HepG2 (cell line): ENCODE measurements around the gene HPS3. TPM values are rescaled to one million over a fixed set of nuclear protein-coding genes. Genes with fewer than 3 reads are reported as not detected.

ENCODE experiments used
- DNMT3B ChIP-seq: conservative IDR thresholded peaks from 2 replicates; pipeline ENCODE4 v1.6.1; 2016; ENCODE audit warnings: missing biosample characterization, control low read depth
- LCORL ChIP-seq, 2 experiments: fragments of 450-650 bp in 1 of 2; sonication (generic) in 1 of 2; formaldehyde crosslinking in 1 of 2; IDR thresholded peaks; 2 replicates each; pipeline versions ENCODE4 v1.5.0 to v1.6.1; 2017 to 2020; ENCODE audit warnings: antibody characterized with exemption in 1 of 2, missing genetic modification reagents in 1 of 2
- SAP130 ChIP-seq: IDR thresholded peaks from 2 replicates; pipeline ENCODE4 v1.6.1; 2016; ENCODE audit warnings: low read depth
- SIN3B ChIP-seq: fragments of 150-350 bp; IDR thresholded peaks from 2 replicates; pipeline ENCODE4 v1.6.1; 2014; ENCODE audit warnings: low read length
- SOX5 ChIP-seq: IDR thresholded peaks from 2 replicates; pipeline ENCODE4 v1.6.1; 2016; ENCODE audit warnings: borderline replicate concordance
- SP5 ChIP-seq: IDR thresholded peaks from 2 replicates; pipeline ENCODE4 v1.6.1; 2016; ENCODE audit warnings: low read depth, borderline replicate concordance
- ZNF501 ChIP-seq: sonication (generic); formaldehyde crosslinking; IDR thresholded peaks from 2 replicates; pipeline ENCODE4 v1.5.1; 2020; ENCODE audit warnings: mild to moderate bottlenecking, moderate library complexity, missing genetic modification reagents
- ZNF577 ChIP-seq: sonication (generic); formaldehyde crosslinking; IDR thresholded peaks from 2 replicates; pipeline ENCODE4 v1.4.0; 2020; ENCODE audit warnings: mild to moderate bottlenecking, low read depth, missing genetic modification reagents, borderline replicate concordance
- ZNF747 ChIP-seq: sonication (generic); formaldehyde crosslinking; IDR thresholded peaks from 2 replicates; pipeline ENCODE4 v1.8.1; 2023; ENCODE audit warnings: missing genetic modification reagents, mild to moderate bottlenecking, borderline replicate concordance
- ZNF773 ChIP-seq: sonication (generic); formaldehyde crosslinking; IDR thresholded peaks from 2 replicates; pipeline ENCODE4 v1.4.0; 2020; ENCODE audit warnings: missing genetic modification reagents, borderline replicate concordance
- polyA plus RNA-seq, 8 experiments: library from polyadenylated mRNA; depleted of rRNA in 3 of 8; stranded (reverse) in 7 of 8; unstranded in 1 of 8; fragments of >200 nt; fragmentation: Illumina TruSeq in 4 of 8; extraction: Trizol in 4 of 8; gene quantifications; 2 replicates each; pipeline versions ENCODE4 v1.2.1 to v1.2.3, GENCODE V29; 2011 to 2016; ENCODE audit warnings: low read depth in 4 of 8, missing spikeins in 1 of 8, mixed read lengths in 1 of 8; ENCODE audit not compliant: insufficient read depth in 1 of 8
- total RNA-seq, 5 experiments: library from RNA; depleted of rRNA; stranded (reverse); fragments of >200 nt; fragmentation: Illumina TruSeq; extraction: Trizol; gene quantifications; 2 replicates each; pipeline ENCODE4 v1.2.3, GENCODE V29; 2016; ENCODE audit warnings: low read depth in 1 of 5
- TF ChIP-seq, protein P1 (sequence below): sonication (generic); formaldehyde crosslinking; IDR thresholded peaks from 2 replicates; pipeline ENCODE4 v1.4.0; 2020; ENCODE audit warnings: missing genetic modification reagents, borderline replicate concordance
- TF ChIP-seq, protein P2 (sequence below), 2 experiments: IDR thresholded peaks; 2 replicates each; pipeline ENCODE4 v1.6.1; 2011 to 2012; ENCODE audit warnings: low read length in 2 of 2, borderline replicate concordance in 1 of 2, low read depth in 1 of 2, mild to moderate bottlenecking in 1 of 2, moderate library complexity in 1 of 2
- TF ChIP-seq, protein P3 (sequence below): IDR thresholded peaks from 2 replicates; pipeline ENCODE4 v1.6.1; 2016; ENCODE audit warnings: missing compliant biosample characterization, missing genetic modification reagents, borderline replicate concordance
- TF ChIP-seq, protein P4 (sequence below): sonication (generic); formaldehyde crosslinking; IDR thresholded peaks from 2 replicates; pipeline ENCODE4 v1.4.0; 2020; ENCODE audit warnings: mild to moderate bottlenecking, missing genetic modification reagents
- TF ChIP-seq, protein P5 (sequence below): sonication (generic); formaldehyde crosslinking; IDR thresholded peaks from 2 replicates; pipeline ENCODE4 v1.8.0; 2022; ENCODE audit warnings: low read depth, missing genetic modification reagents

Gene HPS3
- total and polyA plus RNA-seq, 2 of the 13 experiments (the other 11 are each of a cell fraction or from before 2014, with no cell fraction given) = 9.5 to 18.9 TPM

DNA sequence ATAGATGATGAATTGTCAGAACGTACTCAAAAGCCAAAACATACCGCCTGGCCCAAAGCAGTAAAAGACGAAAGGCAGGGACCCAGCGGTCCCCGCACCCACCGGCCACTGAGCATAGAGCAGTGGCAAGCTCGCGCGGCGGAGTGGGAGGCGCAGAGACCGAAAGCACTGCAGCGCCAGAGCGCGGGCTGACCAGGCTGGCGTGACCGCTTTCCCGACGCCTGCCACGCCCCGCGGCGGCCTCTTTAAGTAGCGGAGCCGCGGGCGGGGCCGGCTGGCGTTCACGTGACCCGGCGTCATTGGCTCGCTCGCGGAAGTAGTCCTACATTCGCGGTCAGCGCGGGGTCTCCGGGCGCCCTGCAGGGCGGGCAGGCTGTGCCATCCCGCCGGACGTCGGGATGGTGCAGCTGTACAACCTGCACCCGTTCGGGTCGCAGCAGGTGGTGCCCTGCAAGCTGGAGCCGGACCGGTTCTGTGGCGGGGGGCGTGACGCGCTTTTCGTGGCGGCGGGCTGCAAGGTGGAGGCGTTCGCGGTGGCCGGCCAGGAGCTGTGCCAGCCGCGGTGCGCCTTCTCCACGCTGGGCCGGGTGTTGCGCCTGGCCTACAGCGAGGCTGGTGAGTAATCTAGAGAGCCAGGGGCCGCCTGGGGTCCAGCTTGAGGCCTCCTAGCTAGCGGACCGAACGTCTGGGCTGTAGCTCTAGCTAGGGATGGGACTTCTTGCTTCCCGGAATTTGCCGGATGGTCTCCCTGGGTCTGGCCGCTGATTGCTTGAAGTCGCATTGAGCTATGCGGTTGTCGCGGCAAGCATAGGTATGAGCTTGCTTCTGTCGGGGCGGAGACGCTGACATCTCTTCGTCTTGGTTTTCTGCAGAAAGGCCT, at the start of gene HPS3 (continued):
- TF ChIP-seq, protein P1, sequence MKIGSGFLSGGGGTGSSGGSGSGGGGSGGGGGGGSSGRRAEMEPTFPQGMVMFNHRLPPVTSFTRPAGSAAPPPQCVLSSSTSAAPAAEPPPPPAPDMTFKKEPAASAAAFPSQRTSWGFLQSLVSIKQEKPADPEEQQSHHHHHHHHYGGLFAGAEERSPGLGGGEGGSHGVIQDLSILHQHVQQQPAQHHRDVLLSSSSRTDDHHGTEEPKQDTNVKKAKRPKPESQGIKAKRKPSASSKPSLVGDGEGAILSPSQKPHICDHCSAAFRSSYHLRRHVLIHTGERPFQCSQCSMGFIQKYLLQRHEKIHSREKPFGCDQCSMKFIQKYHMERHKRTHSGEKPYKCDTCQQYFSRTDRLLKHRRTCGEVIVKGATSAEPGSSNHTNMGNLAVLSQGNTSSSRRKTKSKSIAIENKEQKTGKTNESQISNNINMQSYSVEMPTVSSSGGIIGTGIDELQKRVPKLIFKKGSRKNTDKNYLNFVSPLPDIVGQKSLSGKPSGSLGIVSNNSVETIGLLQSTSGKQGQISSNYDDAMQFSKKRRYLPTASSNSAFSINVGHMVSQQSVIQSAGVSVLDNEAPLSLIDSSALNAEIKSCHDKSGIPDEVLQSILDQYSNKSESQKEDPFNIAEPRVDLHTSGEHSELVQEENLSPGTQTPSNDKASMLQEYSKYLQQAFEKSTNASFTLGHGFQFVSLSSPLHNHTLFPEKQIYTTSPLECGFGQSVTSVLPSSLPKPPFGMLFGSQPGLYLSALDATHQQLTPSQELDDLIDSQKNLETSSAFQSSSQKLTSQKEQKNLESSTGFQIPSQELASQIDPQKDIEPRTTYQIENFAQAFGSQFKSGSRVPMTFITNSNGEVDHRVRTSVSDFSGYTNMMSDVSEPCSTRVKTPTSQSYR (CRISPR knock-in tag) = no peak
- TF ChIP-seq, protein P2, sequence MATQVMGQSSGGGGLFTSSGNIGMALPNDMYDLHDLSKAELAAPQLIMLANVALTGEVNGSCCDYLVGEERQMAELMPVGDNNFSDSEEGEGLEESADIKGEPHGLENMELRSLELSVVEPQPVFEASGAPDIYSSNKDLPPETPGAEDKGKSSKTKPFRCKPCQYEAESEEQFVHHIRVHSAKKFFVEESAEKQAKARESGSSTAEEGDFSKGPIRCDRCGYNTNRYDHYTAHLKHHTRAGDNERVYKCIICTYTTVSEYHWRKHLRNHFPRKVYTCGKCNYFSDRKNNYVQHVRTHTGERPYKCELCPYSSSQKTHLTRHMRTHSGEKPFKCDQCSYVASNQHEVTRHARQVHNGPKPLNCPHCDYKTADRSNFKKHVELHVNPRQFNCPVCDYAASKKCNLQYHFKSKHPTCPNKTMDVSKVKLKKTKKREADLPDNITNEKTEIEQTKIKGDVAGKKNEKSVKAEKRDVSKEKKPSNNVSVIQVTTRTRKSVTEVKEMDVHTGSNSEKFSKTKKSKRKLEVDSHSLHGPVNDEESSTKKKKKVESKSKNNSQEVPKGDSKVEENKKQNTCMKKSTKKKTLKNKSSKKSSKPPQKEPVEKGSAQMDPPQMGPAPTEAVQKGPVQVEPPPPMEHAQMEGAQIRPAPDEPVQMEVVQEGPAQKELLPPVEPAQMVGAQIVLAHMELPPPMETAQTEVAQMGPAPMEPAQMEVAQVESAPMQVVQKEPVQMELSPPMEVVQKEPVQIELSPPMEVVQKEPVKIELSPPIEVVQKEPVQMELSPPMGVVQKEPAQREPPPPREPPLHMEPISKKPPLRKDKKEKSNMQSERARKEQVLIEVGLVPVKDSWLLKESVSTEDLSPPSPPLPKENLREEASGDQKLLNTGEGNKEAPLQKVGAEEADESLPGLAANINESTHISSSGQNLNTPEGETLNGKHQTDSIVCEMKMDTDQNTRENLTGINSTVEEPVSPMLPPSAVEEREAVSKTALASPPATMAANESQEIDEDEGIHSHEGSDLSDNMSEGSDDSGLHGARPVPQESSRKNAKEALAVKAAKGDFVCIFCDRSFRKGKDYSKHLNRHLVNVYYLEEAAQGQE (IDR thresholded peaks at IDR 0.05; ENCODE audit: borderline replicate concordance in 1 of 2, low read depth in 1 of 2, low read length in 2 of 2) = 0 out of 4 replicates have a peak, but pooled peaks of 1 of the 2 experiments have one; percentile 12
- peak; percentile 94 for TF ChIP-seq SAP130 (CRISPR knock-in tag)
- TF ChIP-seq SP5 (CRISPR knock-in tag) = peak; percentile 81; the same call in 1 of the 2 replicates
- TF ChIP-seq, protein P3, sequence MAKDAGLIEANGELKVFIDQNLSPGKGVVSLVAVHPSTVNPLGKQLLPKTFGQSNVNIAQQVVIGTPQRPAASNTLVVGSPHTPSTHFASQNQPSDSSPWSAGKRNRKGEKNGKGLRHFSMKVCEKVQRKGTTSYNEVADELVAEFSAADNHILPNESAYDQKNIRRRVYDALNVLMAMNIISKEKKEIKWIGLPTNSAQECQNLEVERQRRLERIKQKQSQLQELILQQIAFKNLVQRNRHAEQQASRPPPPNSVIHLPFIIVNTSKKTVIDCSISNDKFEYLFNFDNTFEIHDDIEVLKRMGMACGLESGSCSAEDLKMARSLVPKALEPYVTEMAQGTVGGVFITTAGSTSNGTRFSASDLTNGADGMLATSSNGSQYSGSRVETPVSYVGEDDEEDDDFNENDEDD (CRISPR knock-in tag) = peak; percentile 60; the same call in 1 of the 2 replicates
- TF ChIP-seq, protein P4, sequence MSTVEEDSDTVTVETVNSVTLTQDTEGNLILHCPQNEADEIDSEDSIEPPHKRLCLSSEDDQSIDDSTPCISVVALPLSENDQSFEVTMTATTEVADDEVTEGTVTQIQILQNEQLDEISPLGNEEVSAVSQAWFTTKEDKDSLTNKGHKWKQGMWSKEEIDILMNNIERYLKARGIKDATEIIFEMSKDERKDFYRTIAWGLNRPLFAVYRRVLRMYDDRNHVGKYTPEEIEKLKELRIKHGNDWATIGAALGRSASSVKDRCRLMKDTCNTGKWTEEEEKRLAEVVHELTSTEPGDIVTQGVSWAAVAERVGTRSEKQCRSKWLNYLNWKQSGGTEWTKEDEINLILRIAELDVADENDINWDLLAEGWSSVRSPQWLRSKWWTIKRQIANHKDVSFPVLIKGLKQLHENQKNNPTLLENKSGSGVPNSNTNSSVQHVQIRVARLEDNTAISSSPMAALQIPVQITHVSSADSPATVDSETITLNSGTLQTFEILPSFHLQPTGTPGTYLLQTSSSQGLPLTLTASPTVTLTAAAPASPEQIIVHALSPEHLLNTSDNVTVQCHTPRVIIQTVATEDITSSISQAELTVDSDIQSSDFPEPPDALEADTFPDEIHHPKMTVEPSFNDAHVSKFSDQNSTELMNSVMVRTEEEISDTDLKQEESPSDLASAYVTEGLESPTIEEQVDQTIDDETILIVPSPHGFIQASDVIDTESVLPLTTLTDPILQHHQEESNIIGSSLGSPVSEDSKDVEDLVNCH (CRISPR knock-in tag) = no peak
- TF ChIP-seq, protein P5, sequence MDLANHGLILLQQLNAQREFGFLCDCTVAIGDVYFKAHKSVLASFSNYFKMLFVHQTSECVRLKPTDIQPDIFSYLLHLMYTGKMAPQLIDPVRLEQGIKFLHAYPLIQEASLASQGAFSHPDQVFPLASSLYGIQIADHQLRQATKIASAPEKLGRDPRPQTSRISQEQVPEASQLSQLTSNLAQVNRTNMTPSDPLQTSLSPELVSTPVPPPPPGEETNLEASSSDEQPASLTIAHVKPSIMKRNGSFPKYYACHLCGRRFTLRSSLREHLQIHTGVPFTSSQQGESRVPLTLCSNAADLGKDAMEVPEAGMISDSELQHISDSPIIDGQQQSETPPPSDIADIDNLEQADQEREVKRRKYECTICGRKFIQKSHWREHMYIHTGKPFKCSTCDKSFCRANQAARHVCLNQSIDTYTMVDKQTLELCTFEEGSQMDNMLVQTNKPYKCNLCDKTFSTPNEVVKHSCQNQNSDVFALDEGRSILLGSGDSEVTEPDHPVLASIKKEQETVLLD (CRISPR knock-in tag) = 0 out of 2 replicates have a peak, but pooled peaks have one; percentile 20
- no peak for TF ChIP-seq DNMT3B (CRISPR knock-in tag)
- peak; percentile 32; the same call in 1 of the 2 replicates for TF ChIP-seq SOX5 (CRISPR knock-in tag)
- no peak for TF ChIP-seq SIN3B
- peak; percentile 77; the same call in 1 of the 2 replicates for TF ChIP-seq ZNF747
- TF ChIP-seq LCORL (IDR thresholded peaks at IDR 0.05) = no peak
- 0 out of 2 replicates have a peak, but pooled peaks have one; percentile 6 for TF ChIP-seq LCORL (CRISPR knock-in tag; IDR thresholded peaks at IDR 0.05)
- TF ChIP-seq ZNF501 (CRISPR knock-in tag) = peak; percentile 96
- peak; percentile 65; the same call in 1 of the 2 replicates for TF ChIP-seq ZNF773 (CRISPR knock-in tag)
- no peak for TF ChIP-seq ZNF577 (CRISPR knock-in tag)
